MM.1S (cell line): ENCODE measurements around the gene MDH2.

Source experiments
- CTCF ChIP-seq: fragments of 300-600 bp; sonication (generic); IDR thresholded peaks from 2 replicates; pipeline ENCODE4 v1.5.1; 2016; ENCODE audit warnings: antibody characterized with exemption, low read length, mixed read lengths
- EZH2 ChIP-seq: fragments of 300-600 bp; sonication (generic); optimal IDR thresholded peaks from 2 replicates; pipeline ENCODE3; 2017; ENCODE audit warnings: low read depth, mild to moderate bottlenecking, antibody characterized with exemption, low read length, mixed read lengths
- EZH2phosphoT487 ChIP-seq: fragments of 300-600 bp; sonication (generic); IDR thresholded peaks from 2 replicates; pipeline ENCODE4 v1.6.1; 2018; ENCODE audit warnings: antibody characterized with exemption, low read length

GRCh38 chr7:76066716-76067503 lies 19.0 kb downstream of the MDH2 start:
- no peak for TF ChIP-seq CTCF
- no peak for TF ChIP-seq EZH2
- no peak for TF ChIP-seq EZH2phosphoT487
